GM12801 (cell line): ENCODE results near the gene MYDGF.

Source experiments
- TF ChIP-seq, protein P1 (sequence below): IDR thresholded peaks from one replicate; pipeline ENCODE4 v1.5.1; 2011; ENCODE audit warnings: control low read depth; ENCODE audit not compliant: insufficient read length; ENCODE audit errors: extremely low read depth

The MYDGF gene

GRCh38 chr19:4635754-4636116 is 34.4 kb downstream of the MYDGF start:
- TF ChIP-seq, protein P1, sequence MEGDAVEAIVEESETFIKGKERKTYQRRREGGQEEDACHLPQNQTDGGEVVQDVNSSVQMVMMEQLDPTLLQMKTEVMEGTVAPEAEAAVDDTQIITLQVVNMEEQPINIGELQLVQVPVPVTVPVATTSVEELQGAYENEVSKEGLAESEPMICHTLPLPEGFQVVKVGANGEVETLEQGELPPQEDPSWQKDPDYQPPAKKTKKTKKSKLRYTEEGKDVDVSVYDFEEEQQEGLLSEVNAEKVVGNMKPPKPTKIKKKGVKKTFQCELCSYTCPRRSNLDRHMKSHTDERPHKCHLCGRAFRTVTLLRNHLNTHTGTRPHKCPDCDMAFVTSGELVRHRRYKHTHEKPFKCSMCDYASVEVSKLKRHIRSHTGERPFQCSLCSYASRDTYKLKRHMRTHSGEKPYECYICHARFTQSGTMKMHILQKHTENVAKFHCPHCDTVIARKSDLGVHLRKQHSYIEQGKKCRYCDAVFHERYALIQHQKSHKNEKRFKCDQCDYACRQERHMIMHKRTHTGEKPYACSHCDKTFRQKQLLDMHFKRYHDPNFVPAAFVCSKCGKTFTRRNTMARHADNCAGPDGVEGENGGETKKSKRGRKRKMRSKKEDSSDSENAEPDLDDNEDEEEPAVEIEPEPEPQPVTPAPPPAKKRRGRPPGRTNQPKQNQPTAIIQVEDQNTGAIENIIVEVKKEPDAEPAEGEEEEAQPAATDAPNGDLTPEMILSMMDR: no peak

GRCh38 chr19:4633140-4633967 is 36.8 kb downstream of the MYDGF start:
- TF ChIP-seq, protein P1: no peak

- TF ChIP-seq, protein P1: no peak
Measured at GRCh38 chr19:4624733-4625362, 45.3 kb downstream of the MYDGF start.

GRCh38 chr19:4624301-4624700 is 45.8 kb downstream of the MYDGF start:
- TF ChIP-seq, protein P1: no peak

DNA sequence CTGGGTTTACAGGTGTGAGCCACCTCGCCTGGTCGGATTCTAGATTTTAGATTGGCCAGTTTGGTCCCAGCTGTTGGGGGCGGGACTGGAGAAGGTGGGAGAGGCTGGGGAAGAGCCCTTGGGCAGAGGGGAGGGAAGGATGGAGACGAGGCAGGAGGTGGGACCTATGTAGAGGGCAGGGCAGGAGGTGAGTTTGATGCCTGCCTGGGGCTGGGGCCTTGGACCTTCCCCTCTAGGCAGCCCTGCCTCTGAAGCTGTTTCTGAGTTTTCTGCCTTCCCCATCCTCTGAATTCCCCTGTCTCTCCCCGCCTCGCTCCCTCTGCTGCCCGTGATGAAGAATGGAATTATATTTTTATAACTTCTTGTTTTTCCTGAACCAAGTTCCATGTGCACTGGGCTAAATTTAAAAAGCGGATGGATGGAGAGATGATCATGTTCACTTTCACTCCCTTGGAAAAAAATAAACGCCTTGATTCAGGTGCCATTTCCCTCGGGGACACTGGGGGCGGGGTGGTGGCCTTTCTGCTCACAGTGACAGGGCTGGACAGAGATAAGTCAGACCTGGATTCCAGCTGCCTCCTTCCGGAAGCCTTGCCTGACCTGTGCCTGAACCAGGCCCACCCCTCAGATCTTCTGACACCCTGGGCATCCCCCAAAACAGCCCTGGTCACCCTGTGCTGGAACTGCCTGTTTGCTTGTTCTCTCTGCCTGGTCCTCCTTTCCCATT is 47.3 kb downstream of the MYDGF start:
- TF ChIP-seq, protein P1: no peak

DNA sequence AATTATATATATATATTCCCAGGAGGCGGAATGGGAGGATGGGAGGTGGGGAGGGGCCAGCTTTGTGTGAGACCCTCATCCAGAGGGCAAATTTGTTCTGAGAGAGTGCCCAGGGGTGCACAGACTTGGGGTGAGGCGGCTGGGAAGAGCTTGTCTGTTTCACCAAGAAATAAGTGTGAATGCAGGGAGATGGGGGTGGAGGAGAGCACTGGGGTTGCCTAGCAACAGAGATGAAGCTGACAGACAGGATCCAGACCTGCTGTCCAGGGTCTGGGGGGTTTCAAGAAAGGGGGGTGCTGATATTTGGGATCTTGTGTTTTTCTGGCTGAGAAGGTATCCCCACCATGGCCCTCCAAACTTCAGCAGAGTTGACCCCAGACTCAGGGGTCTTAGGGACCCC is 49.5 kb downstream of the MYDGF start:
- TF ChIP-seq, protein P1: no peak

- TF ChIP-seq, protein P1: no peak
Measured at GRCh38 chr19:4619668-4620294, 50.4 kb downstream of the MYDGF start.
